Activated T-cell treated with anti-CD3 and anti-CD28 coated beads, Interleukin-2, amount 50 U/mL, for 48 hours (primary cell): Measurements from ENCODE around the gene SDK1.
"Not testable (repeated sequence)": the region's sequence is repeated elsewhere in the genome, so short reads cannot be mapped to it uniquely, and the experiment has no call there.

Source experiments
- DNase-seq, 2 experiments: peaks; one replicate each; pipeline ENCODE4 v3.0.0-alpha.2; 2020

Gene SDK1

GRCh38 chr7:4270268-4270667, 969.2 kb downstream of the SDK1 start:
- DNase-seq = no peak

GRCh38 chr7:4270941-4271715, 970.1 kb downstream of the SDK1 start:
- no peak for DNase-seq

- no peak for DNase-seq
Observed at GRCh38 chr7:4271716-4272015, 970.6 kb downstream of the SDK1 start.

GRCh38 chr7:4272141-4272540, 971.1 kb downstream of the SDK1 start:
- DNase-seq = no peak

GRCh38 chr7:4273566-4274230, 972.6 kb downstream of the SDK1 start:
- DNase-seq = no peak

GRCh38 chr7:4274286-4274685, 973.2 kb downstream of the SDK1 start:
- no peak for DNase-seq

- DNase-seq = no peak
Observed at GRCh38 chr7:4277936-4278335, 976.9 kb downstream of the SDK1 start.

GRCh38 chr7:4279216-4279615, 978.2 kb downstream of the SDK1 start:
- no peak for DNase-seq

GRCh38 chr7:4281231-4281993, 980.4 kb downstream of the SDK1 start:
- DNase-seq = no peak

GRCh38 chr7:4282434-4283223, 981.6 kb downstream of the SDK1 start:
- DNase-seq = no peak

- DNase-seq = no peak
Observed at GRCh38 chr7:4286351-4286750, 985.3 kb downstream of the SDK1 start.

- DNase-seq = no peak
Observed at GRCh38 chr7:4288791-4289394, 987.8 kb downstream of the SDK1 start.

GRCh38 chr7:4297165-4297917, 996.3 kb downstream of the SDK1 start:
- no peak for DNase-seq

- no peak for DNase-seq
Observed at GRCh38 chr7:4297918-4298219, 996.8 kb downstream of the SDK1 start.

- no peak for DNase-seq
Observed at GRCh38 chr7:4299431-4299830, 998.4 kb downstream of the SDK1 start.

- DNase-seq = no peak
Observed at GRCh38 chr7:4302203-4302905, 1001.3 kb downstream of the SDK1 start.

GRCh38 chr7:4307316-4308204, 1006.5 kb downstream of the SDK1 start:
- DNase-seq = no peak

- no peak for DNase-seq
Observed at GRCh38 chr7:4308205-4308590, 1007.1 kb downstream of the SDK1 start.

GRCh38 chr7:4313911-4314310, 1012.9 kb downstream of the SDK1 start:
- DNase-seq = not testable (repeated sequence)

GRCh38 chr7:4314316-4314715, 1013.3 kb downstream of the SDK1 start:
- not testable (repeated sequence) for DNase-seq
